Eye (tissue), 1 donor: ENCODE measurements around the gene PARD3.
"Not testable (repeated sequence)": the region's sequence is repeated elsewhere in the genome, so short reads cannot be mapped to it uniquely, and the experiment has no call there.

Experiments
- DNase-seq: peaks from one replicate; pipeline ENCODE4 v3.0.0-alpha.2; 2015

Gene PARD3

GRCh38 chr10:34280599-34281374 is 534.3 kb downstream of the PARD3 start:
- peak; percentile 14 for DNase-seq

- no peak for DNase-seq
Measured at GRCh38 chr10:34275626-34276130, 539.4 kb downstream of the PARD3 start.

GRCh38 chr10:34274906-34275305 is 540.2 kb downstream of the PARD3 start:
- DNase-seq, result no peak

GRCh38 chr10:34273340-34273739 is 541.8 kb downstream of the PARD3 start:
- no peak for DNase-seq

GRCh38 chr10:34272316-34272715 is 542.8 kb downstream of the PARD3 start:
- DNase-seq, result no peak

- DNase-seq, result not testable (repeated sequence)
Measured at GRCh38 chr10:34268410-34268809, 546.7 kb downstream of the PARD3 start.

GRCh38 chr10:34262985-34263384 is 552.1 kb downstream of the PARD3 start:
- no peak for DNase-seq

GRCh38 chr10:34260904-34261303 is 554.2 kb downstream of the PARD3 start:
- no peak for DNase-seq

GRCh38 chr10:34256216-34256615 is 558.9 kb downstream of the PARD3 start:
- no peak for DNase-seq

- no peak for DNase-seq
Measured at GRCh38 chr10:34255035-34255434, 560.1 kb downstream of the PARD3 start.

GRCh38 chr10:34254596-34254995 is 560.5 kb downstream of the PARD3 start:
- DNase-seq, result no peak

GRCh38 chr10:34252111-34252510 is 563.0 kb downstream of the PARD3 start:
- no peak for DNase-seq

GRCh38 chr10:34251177-34251576 is 563.9 kb downstream of the PARD3 start:
- DNase-seq, result no peak

GRCh38 chr10:34250722-34251121 is 564.4 kb downstream of the PARD3 start:
- DNase-seq, result no peak

- peak; percentile 38 for DNase-seq
Measured at GRCh38 chr10:34249634-34250033, 565.5 kb downstream of the PARD3 start.

- DNase-seq, result no peak
Measured at GRCh38 chr10:34247560-34247959, 567.5 kb downstream of the PARD3 start.

- no peak for DNase-seq
Measured at GRCh38 chr10:34244756-34245484, 570.2 kb downstream of the PARD3 start.

- DNase-seq, result no peak
Measured at GRCh38 chr10:34241226-34242000, 573.7 kb downstream of the PARD3 start.

- no peak for DNase-seq
Measured at GRCh38 chr10:34240039-34240438, 575.1 kb downstream of the PARD3 start.

GRCh38 chr10:34237898-34238455 is 577.1 kb downstream of the PARD3 start:
- peak; percentile 70 for DNase-seq

GRCh38 chr10:34236931-34237330 is 578.2 kb downstream of the PARD3 start:
- no peak for DNase-seq

GRCh38 chr10:34235164-34235832 is 579.8 kb downstream of the PARD3 start:
- DNase-seq, result no peak
